ENCODE data around the gene MSMO1. TPM values are rescaled to one million over a fixed set of nuclear protein-coding genes. Genes with fewer than 3 reads are reported as not detected.

The MSMO1 gene
- total and polyA plus RNA-seq, 2 donors (not counting 1 experiment from before 2014, with no cell fraction given) = 7.3 to 30.8 TPM

GRCh38 chr4:165312506-165312905 lies 15.0 kb upstream of the MSMO1 start:
- Histone ChIP-seq H2AFZ (ENCODE audit: insufficient read depth, low read depth, low read length, poor library complexity, severe bottlenecking) (no peak overlapping the region), H3K9me3 (ENCODE audit: control extremely low read depth in 1 of 3, control insufficient read depth in 2 of 3, insufficient read depth in 1 of 3, low read length in 2 of 3) (no peaks in the 10 kb centered on the region), H3K27ac (ENCODE audit: low read length in 2 of 2) (no peak overlapping the region), H3K36me3 (replicated peaks in 1 of 2; ENCODE audit: control extremely low read depth in 1 of 2, control insufficient read depth in 1 of 2, extremely low read depth in 1 of 2, insufficient read depth in 2 of 2, low read length in 1 of 2) (peaks cover 1 to 31% of the 10 kb centered on the region in 2 experiments), H3K27me3 (replicated peaks in 1 of 4; ENCODE audit: control extremely low read depth in 1 of 4, control insufficient read depth in 3 of 4, insufficient read depth in 4 of 4, low read length in 3 of 4) (no peaks in the 10 kb centered on the region), H4K20me1 (ENCODE audit: control insufficient read depth, insufficient read depth, low read length, poor library complexity, severe bottlenecking) (no peaks in the 10 kb centered on the region), H3K4me3 (ENCODE audit: control extremely low read depth in 1 of 5, extremely low read depth in 1 of 5, insufficient read depth in 1 of 5, low read depth in 2 of 5, low read length in 4 of 5) (no peak overlapping the region), H3K79me2 (ENCODE audit: control insufficient read depth, insufficient read depth, low read length) (no peaks in the 10 kb centered on the region), H3K4me1 (ENCODE audit: control insufficient read depth in 2 of 2, insufficient read depth in 2 of 2, low read length in 2 of 2) (no peaks in the 10 kb centered on the region), H3K4me2 (replicated peaks; ENCODE audit: low read depth, low read length, poor library complexity, severe bottlenecking) (no peak overlapping the region), H3K9ac (ENCODE audit: low read length) (no peak overlapping the region)
- ChIA-PET POLR2A (no interaction called here), CTCF (no interaction called here)
- no peak for DNase-seq
- Mint-ChIP-seq H3K27me3 (no peaks in the 10 kb centered on the region), H3K4me1 (no peaks in the 10 kb centered on the region), H3K27ac (no peak overlapping the region), H3K4me3 (no peak overlapping the region), H3K9me3 (ENCODE audit: insufficient read depth) (no peaks in the 10 kb centered on the region)
- ATAC-seq (ENCODE audit: low read depth) = no peak
- WGBS (ENCODE audit: insufficient coverage) = no CpG with 5 or more reads among the region's 2 CpGs
- TF ChIP-seq CTCF (IDR thresholded peaks at IDR 0.05) (no peak), EZH2 (IDR thresholded peaks at IDR 0.05; ENCODE audit: borderline replicate concordance, insufficient read depth, low read depth, low read length, poor library complexity, severe bottlenecking) (no peak)
- intact Hi-C loops (cut with micrococcal nuclease) = no loop called here

- Mint-ChIP-seq H3K4me3 (no peak overlapping the region), H3K4me1 (peaks cover 2% of the 10 kb centered on the region), H3K27ac (no peak overlapping the region), H3K27me3 (no peaks in the 10 kb centered on the region), H3K9me3 (ENCODE audit: insufficient read depth) (no peaks in the 10 kb centered on the region)
- Histone ChIP-seq H2AFZ (ENCODE audit: insufficient read depth, low read depth, low read length, poor library complexity, severe bottlenecking) (no peak overlapping the region), H3K27me3 (replicated peaks in 1 of 4; ENCODE audit: control extremely low read depth in 1 of 4, control insufficient read depth in 3 of 4, insufficient read depth in 4 of 4, low read length in 3 of 4) (no peaks in the 10 kb centered on the region), H4K20me1 (ENCODE audit: control insufficient read depth, insufficient read depth, low read length, poor library complexity, severe bottlenecking) (no peaks in the 10 kb centered on the region), H3K27ac (ENCODE audit: low read length in 2 of 2) (no peak overlapping the region), H3K4me3 (ENCODE audit: control extremely low read depth in 1 of 5, extremely low read depth in 1 of 5, insufficient read depth in 1 of 5, low read depth in 2 of 5, low read length in 4 of 5) (no peak overlapping the region), H3K79me2 (ENCODE audit: control insufficient read depth, insufficient read depth, low read length) (no peaks in the 10 kb centered on the region), H3K4me1 (ENCODE audit: control insufficient read depth in 2 of 2, insufficient read depth in 2 of 2, low read length in 2 of 2) (no peaks in the 10 kb centered on the region), H3K36me3 (replicated peaks in 1 of 2; ENCODE audit: control extremely low read depth in 1 of 2, control insufficient read depth in 1 of 2, extremely low read depth in 1 of 2, insufficient read depth in 2 of 2, low read length in 1 of 2) (peaks cover 0 to 9% of the 10 kb centered on the region in 2 experiments), H3K9me3 (ENCODE audit: control extremely low read depth in 1 of 3, control insufficient read depth in 2 of 3, insufficient read depth in 1 of 3, low read length in 2 of 3) (no peaks in the 10 kb centered on the region), H3K4me2 (replicated peaks; ENCODE audit: low read depth, low read length, poor library complexity, severe bottlenecking) (no peak overlapping the region), H3K9ac (ENCODE audit: low read length) (no peak overlapping the region)
- ATAC-seq (ENCODE audit: low read depth) = no peak
- intact Hi-C loops (cut with micrococcal nuclease) = no loop called here
- WGBS (ENCODE audit: insufficient coverage) = 93% methylated on average over 2 of the region's 5 CpGs
- ChIA-PET CTCF (no interaction called here), POLR2A (no interaction called here)
- TF ChIP-seq EZH2 (IDR thresholded peaks at IDR 0.05; ENCODE audit: borderline replicate concordance, insufficient read depth, low read depth, low read length, poor library complexity, severe bottlenecking) (no peak), CTCF (IDR thresholded peaks at IDR 0.05) (no peak)
- no peak for DNase-seq
These were observed 8.4 kb upstream of the MSMO1 start for GRCh38 chr4:165319030-165319429.

All from B cell (primary cell).